Medulla oblongata (tissue), 1 donor: ENCODE results near the gene SPAG8.

Experiments used
- DNase-seq: peaks from one replicate; pipeline ENCODE4 v3.0.0-alpha.2; 2015; ENCODE audit errors: extremely low spot score

Gene SPAG8

DNA sequence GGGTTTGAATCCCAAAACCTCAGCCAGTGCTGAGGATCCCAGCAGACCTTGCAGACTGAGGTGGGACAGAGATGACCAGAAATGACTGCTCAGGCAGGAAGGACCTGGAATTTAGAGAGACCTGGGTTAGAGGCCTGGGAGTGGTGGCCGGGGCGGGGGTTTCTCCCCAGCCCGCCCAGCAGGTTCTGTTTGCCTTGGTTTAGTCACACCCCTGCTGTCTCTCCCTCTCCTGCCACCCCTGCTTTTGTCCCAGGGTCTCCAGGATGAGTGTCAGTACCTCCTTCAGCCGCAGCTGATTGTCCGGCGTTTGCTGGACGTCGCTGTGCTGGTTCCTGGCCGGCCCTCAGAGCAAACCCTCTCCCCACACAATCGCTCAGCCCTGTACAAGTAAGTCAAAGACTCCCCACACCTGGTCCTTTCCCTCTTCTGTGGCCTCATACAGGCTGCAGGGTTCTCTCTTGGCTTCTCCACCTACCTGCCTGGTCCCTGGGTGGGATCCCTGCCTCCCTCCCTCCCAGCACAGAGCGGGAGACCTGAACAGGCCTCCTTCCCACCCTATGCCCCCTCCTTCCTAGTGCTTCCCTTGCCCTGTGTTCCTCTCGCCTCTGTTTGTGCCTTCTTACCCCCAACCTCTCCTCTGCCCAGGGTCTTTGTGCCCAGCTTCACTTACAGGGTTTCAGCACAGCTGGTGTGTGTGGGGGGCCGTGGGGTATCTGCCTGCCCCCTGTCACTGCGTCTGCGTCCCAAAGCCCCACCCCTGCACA lies 29.0 kb upstream of the SPAG8 start:
- DNase-seq = no peak

DNA sequence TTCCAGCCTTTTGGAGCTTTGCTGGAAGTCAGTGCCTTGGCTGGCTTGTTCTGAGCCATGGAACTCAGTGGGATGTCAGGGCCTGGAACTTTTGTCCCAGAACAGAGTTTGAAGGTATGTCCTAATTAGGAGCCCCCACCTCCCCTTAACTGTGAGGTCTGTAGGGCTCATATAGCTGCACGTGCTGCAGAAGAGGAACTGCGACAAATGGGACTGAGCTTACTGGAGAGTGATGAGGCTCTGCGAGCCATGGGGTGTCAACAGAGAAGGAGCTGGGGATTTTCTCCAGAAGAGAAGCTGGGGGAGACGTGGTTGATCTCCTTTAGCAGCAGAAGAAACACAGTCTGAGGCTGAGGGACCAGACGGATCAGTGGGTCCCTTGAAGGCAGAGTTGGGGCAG lies 27.9 kb upstream of the SPAG8 start:
- no peak for DNase-seq

DNA sequence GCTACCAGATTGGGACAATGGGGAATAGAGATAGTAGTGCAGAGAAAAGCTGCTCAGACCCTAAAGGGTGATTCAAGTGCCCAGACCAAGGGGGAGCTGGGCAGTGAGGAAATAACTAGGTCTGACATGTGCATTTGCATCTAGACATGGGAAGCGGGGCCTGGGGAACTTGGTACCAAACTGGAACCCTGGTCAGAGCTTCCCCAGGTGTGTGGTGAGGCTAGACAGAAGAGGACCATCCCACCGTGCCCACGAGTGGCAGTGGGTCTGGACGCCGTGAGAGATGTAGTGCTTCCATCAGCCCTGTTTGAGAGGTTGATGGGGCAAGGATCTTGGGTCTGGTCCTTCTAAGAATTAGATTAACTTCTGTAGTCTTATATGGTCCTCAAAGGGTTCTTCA lies 24.5 kb upstream of the SPAG8 start:
- DNase-seq = no peak

DNA sequence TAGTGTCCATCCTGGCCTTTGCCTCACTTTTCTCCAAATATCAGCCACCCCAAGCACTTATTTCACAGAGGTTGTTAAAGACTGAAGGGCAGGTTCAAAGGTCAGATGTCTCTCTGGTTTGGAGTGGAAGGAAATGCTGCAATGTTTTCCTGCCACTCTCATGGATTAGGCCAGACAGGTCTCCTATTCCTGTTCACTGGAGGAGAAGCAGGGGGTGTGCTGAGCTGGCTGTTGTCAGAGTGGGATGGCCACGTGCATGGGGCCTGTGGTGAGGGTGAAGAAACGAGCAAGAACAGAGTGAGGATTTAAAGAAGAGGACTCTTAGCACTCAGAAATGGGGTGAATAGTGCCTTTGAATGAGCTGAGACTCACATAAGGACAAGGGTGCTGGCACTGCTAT lies 23.7 kb upstream of the SPAG8 start:
- no peak for DNase-seq

DNA sequence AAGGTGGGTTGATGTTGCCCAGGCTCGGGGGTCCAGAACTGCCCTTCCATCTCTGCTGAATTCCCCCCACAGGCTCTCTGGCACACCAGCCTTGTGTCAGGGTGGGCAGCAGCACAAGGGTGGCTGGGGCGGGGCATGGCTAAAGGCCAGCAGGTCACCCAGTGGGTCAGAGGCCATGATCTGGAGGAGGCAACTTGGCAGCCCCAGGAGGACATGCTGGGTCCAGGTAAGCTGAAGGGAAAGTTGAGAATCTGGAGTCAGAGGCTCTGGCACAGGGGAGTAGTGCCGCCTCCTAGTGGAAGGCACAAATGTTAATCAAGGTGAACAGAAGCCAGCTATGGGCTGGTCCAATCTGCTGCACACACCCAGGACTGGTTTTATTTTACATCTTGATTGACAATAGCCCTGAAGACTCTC lies 23.2 kb upstream of the SPAG8 start:
- no peak for DNase-seq

DNA sequence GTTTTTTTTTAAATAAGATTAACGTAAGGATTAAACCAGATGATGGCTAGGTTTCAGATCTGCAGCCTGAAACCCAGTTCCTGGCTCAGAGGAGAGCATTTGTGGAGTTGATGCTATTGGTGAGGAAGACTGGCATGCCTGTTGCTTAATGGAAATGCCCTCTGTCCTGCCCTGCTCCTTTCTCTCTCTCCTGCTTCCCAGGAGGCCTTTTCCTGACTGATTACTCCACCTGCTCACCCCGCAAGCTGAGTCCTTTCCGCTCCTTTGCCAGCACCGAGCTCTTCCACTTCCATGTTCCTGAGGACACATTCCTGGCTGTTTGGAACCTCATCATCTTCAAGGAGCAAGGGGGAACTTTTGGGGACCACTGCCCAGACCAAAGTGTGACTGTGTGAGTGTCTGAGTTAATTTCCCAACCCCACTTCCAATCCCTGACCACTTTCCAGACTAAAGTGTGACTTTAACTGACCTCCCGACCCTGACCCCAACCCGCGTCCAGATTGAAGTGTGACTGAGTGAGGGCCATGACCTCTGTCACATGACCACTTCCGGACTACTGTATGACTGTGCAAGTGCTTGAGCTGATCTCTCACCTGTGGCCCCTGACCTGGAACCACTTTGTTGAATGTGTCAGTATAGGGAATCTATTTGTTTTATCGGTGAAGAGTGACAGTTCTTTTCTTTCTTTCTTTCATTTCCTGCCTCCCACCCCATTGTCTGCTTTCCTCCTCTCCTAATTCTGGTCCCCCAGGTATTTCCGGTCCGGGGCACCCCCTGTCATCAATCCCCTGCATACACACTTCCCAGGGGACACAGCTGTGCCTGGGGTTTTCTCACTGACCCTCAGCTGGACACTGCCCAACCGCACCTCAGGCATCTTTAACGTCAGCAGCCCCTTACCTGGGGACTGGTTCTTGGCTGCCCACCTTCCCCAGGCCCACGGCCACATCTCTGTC lies 22.5 kb upstream of the SPAG8 start:
- no peak for DNase-seq

DNA sequence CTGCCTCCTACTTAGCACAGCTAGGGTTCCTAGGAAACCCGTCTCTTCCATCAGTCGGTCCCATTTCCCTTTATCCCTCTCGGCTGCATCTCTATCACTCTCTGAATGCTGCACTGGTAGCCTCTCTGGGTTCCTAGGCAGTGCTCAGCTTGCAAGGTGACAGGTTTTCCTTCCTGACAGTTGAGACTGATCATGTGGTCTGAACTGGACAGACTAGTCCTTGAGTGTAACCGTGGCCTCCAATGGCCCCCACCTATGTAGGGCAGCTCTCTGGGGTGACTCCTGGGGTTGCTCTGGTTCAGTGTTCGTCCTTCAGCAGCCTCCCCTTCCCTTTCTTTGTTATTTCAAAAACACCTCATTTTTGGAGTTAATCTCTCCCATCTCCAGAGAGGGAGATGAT lies 20.8 kb upstream of the SPAG8 start:
- DNase-seq = no peak

DNA sequence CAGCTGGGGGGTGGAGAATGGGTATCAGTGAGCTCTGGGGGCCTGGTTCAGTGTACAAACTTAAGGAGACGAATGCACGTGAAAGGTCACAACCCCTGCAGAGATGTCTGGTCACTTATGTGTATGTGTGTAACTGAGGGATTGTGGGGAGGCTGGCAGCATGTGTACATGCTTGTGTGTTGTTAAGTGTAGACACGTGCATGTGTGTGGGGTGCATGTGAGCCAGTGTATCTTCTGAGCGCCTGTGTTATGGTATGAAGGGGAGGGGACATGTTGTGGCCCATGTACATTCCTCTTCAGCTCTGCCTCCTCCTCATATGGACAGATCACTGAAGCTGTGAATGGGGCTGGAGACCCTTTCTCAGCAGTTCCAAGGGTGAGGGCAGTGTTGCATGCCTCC lies 19.0 kb upstream of the SPAG8 start:
- no peak for DNase-seq

DNA sequence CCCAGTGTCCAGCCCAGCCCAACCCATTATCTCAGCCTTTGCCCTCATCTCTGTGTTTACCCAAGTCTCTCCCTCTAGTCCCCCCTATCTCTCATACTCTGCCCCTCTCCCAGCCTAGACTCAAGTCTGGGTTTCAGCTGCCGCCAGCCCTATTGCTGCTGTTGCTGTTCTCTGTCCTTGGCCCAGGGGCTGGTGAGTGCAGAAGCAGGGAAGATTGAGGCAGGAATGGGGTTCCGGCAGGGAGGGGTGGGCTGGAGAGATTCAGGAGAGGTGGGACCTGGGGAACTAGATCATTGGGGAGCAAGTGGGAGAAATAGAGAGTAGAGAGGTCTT lies 17.7 kb upstream of the SPAG8 start:
- DNase-seq = no peak

DNA sequence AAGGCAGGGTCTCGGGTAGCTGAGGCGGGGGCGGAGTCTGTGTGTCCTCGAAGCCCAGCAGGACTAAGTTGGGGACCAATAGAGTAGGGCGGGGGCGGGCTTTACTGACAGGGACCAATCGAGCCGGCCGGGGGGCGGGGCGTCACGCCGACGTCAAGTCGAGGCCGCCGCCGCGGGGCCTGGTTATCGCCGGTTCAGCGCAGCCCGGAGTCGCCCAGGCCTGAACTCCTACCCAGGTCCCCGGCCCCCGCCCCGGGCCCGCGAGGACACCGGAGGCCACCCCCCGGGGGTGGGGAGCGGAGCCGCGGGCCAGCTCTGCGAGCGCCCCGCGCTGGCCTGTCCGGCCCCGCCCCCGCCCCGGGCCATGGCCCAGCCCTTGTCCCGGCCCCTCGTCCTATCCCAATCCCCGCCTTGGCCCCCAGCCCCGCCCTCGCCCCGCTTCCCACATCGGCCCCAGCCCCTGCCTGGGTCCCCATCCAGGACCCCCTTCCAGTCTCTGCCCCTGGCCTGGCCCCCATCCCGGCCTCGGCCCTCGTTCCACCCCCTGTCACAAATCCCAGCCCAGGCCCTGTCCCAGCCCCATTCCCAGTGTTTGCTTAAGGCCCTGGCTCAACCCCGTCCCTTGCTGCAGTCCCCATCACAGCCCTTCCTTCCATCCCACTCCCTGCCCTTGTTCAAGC lies 17.2 kb upstream of the SPAG8 start, which contains the start of gene TMEM8B:
Gene TMEM8B (plus strand): TSS at position 145 of the 680 bp plus-strand sequence. CDS start 220 bp downstream, at position 365.
- peak; percentile 97 for DNase-seq

DNA sequence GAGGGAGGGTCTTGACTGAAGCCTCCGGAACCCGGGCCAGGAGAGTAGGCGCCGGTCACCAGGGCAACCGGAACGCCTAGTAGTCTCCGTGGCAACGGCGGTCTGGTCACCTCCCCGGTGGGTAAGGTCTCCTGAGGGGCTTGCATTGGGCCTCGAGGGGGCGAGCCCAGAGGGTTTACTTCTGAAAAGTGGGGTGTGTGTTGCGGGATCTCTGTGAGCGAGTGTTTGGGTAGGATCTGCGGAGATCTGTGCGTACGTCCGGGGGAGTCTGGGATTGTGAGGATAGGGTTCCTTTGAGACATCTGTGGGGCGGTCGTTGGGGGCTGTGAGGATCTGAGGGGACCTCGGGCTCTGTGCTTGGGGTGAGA lies 16.6 kb upstream of the SPAG8 start, which contains the start of gene FAM221B:
Gene FAM221B (minus strand): TSS at position 17 of the 368 bp plus-strand sequence. CDS start 2,571 bp downstream, outside the sequence.
- DNase-seq = peak; percentile 9

DNA sequence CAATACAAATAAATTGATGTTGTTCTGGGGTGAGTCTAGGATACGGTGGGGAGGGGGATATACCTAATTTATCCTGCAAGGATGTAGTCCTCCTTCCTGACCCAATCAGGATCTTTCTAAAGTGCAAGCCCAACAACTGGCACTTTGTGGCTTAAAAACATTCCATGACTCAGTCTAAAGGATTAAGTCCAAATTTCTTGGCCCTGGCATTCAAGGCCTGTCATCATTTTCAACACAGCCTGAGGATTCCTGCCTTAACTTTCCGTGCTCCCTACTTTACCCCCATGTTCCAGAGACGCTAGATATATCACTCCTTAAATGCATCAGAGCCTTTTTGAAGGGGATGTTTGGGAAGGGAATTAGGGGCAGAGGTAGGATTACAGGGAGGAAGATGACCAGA lies 15.4 kb upstream of the SPAG8 start:
- DNase-seq = no peak

DNA sequence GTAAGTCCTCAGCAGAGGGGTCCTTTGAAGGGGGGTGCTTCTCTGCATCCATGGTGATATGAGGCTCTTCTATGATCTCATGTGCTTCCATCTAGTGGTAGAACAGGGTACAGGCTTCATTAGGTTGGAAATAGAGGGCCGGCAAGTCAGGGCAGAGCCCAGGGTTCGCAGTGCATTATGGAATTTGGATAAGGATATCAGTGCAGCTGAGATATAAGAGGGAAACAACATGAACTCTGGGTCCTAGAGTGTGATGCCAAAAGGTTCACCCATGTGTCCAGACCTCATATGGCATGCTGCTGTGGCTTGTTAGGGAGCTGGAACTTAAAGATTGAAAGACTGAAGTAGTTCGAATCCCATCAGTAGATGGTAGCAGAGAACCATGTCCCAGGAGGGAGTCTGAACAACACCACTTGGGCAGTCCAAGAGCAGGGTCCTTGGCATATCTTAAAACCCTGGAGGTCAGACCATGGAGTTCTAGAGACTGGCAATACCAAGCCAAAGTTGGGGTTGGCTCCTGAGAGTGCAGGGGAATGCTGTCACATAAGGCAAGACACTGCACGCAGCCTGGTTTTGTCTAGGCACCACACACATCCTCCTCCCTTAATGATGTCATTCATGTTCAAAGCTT lies 14.1 kb upstream of the SPAG8 start:
- peak; percentile 70 for DNase-seq

DNA sequence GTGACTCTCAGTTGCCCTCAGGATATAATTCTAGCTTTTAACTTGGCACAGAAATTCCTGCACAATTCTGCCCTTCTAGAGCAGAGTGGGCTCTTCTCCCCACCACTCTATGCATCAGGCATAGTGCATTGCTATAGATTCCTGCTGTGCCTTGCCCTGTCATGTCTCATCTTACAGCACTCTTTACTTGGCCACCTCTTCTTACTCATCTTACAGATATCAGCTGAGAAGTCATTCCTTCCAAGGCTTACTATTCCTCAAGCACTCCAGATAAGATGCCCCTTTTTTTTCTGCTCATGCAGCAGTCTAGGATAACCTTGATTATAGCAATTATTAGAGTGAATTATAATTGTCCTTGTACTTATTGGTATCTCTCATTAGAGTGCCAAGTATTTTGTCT lies 10.9 kb upstream of the SPAG8 start:
- no peak for DNase-seq

DNA sequence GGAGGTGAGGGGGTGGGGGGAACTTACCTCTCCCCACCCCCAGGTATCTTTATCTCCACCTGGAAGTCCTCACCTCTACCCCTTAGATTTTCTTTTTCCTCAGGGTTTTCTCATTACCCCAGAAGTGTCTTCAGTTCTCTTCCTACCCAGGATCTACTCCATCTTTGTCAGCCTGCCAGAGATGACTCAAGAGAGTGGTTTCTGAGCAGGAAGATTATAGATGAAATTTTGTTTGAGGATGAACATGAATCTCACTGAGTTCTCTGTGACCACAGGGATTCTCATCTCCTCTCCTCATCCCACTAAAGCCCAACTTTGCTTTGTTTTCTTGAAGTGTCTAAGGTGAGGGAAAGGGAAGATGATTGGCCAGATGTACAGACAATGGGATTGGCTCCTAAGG lies 8.0 kb upstream of the SPAG8 start:
- no peak for DNase-seq

DNA sequence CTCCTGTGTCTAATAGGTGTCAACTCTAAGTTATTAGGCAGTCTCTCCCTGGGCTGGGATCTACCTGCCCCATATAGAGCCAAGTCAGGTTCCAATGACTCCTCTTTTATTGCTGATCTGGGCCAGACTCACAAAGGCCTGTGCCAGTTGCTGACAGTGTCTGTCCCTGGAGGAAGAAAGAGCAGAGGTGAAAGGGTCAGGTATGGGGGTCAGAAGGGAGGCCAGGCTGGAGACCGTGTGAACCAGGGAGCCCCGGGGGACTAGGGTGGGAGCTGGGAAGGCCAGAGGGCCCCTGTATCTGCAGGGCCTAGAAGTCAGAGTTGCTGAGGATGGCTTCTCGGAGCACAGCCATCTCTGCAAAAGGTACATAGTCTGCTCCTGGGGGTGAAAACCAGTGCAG lies 6.3 kb upstream of the SPAG8 start:
- DNase-seq = no peak

DNA sequence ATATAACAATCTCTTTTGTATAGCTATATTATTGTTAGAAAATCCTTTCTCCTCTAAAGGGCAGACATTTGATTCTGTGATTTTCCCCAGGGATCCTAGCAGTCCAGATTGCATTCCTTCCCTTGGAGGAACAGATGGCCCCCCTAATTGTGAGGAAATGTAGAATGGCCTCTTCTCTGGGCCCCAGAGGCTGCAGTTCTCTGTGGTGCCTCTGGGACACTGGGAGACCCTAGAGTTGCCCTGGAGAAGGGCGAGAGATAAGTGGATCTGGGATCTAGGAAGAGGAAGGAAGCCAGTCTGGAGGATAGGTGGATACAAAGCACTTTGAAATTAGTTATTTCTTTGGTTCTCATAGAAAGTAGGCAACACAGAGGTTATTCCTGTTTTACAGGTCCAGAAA lies 4.6 kb upstream of the SPAG8 start:
- no peak for DNase-seq

DNA sequence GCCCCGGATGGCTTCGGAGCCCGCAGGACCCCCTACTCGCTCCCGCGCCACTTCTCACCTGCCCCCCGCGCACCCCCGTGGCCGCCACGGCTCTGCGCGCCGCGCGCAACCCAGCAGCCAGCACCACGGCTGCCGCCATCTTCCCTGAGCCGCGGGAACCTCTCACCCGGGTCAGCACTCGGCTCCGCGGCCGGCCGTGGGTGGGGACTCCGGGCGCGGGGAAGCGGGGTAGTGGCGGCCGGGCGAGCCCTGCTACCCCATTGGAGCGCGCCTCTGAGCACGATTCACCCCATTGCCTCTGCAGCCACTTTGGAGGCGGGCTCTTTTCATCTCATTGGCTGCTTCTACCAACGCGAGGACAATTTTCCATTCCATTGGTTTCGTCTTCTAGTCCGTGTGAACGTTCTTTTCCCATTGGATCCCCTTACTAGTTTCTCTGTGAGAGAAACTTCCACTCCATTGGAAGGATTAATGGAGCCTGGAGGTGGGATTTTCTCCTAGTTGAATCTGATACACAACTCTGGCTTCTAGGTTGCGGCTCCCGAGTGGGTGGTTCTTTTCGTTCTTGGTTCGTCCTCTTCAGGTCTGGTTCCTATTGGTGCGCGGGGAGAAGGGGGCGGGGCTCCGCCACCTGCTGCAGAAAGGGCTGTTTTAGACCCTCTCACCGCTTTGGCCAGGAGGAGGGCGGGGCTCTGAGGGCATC lies 2.9 kb upstream of the SPAG8 start, which contains the start of gene HINT2:
Gene HINT2 (minus strand): TSS at position 202 of the 703 bp plus-strand sequence. CDS start 63 bp downstream, at position 139.
- peak; percentile 99 for DNase-seq

DNA sequence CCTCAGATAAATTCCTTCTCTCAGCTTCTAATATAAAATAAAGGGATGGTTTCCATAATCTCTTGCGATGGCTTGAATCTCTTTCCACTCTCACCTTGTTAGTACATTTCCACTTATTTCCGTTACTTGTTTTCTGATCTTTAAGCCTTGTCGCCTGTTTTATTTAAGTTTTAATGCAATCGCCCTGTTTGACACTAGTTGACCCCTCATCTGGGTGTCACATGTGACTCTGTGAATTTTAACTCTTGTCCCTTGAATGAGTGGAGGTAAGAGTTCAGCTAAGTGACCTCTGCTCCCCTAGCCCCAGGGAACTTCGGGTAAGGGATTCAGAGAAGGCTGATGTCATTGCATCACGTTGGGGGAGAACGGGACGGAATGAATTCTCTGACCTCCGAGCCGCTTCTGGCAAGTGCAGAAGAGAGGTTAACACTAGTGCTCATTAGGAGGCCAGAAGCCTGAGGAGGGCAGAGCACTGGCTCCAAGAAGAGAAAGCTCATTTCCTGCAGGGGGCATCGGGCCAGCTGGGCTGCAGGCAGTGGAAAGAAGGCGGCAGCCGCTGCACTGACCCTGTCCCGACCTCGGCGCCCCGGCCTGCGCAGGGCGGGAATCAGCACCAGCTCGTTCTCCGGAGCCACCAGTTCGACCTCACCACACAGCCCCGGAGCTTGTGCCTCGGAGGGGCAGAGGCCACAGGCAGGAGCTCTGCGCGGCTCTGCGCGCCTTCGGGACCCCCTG lies 2.2 kb upstream of the SPAG8 start:
- DNase-seq = peak; percentile 69

DNA sequence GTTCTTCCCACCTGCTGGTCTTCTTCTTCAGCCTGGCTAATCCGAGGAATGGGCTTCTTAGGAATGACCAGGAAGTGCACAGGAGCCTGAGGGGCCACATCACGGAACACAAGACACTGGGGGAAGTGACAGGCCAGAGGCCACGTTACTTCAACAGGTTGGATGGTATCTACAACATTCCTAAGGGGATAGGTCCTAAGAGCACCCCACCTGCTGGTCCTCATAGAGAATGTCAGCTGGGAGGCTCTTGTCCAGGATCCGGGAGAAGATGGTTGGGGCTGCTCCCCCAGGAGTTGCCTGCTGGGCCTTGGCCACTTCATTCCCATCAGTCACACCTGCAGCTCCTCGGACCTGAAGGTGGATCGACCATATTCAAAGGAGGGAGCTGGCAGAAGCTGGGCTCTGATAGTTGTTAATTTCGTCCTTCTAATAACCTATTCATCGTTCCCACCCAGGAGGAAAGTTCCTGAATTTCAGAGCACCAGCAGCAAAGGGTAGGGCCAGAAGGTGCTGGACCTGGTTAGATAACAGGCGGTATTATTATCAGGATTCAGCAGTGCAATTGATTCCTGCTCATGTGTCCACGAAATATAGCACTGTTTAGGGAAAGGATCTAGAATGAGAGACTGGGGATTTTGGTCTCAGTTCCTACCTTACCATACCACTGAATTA lies 1.5 kb upstream of the SPAG8 start:
- DNase-seq = no peak
